Adrenal gland (tissue), 5 donors: Measurements from ENCODE around the gene RAD21L1.

ENCODE experiments used
- CTCF ChIP-seq, 6 experiments: fragments of 450-650 bp in 4 of 6; fragments of 200-600 bp in 2 of 6; sonication (generic) in 1 of 6; IDR thresholded peaks; 1 replicate in 5 of 6; 2 replicates in 1 of 6; pipeline versions ENCODE4 v1.5.1 to v1.8.0; 2016 to 2021; ENCODE audit warnings: antibody characterized with exemption in 6 of 6, mild to moderate bottlenecking in 2 of 6, moderate library complexity in 1 of 6
- POLR2A ChIP-seq, 2 donors: fragments of 450-650 bp; IDR thresholded peaks; one replicate each; pipeline ENCODE4 v1.6.1; 2017; ENCODE audit warnings: antibody characterized with exemption in 2 of 2, mild to moderate bottlenecking in 2 of 2, moderate library complexity in 1 of 2
- donor health status: DM: no; HTN: no; CAD: no.

- TF ChIP-seq CTCF (IDR thresholded peaks at IDR 0.05) = no peak
- no peak for TF ChIP-seq POLR2A (IDR thresholded peaks at IDR 0.05)
Measured at GRCh38 chr20:1198751-1199150, 27.1 kb upstream of the RAD21L1 start.
